Mesenchymal stem cell (in vitro differentiated cells and primary cell): ENCODE results near the gene CD300A.

Source experiments
- DNase-seq: peaks from one replicate; pipeline ENCODE4 v3.0.0-alpha.2; 2013
- H2AFZ ChIP-seq: one replicate; pipeline ENCODE4 v1.6.1; 2013; ENCODE audit warnings: low read depth, mild to moderate bottlenecking, control low read depth, inconsistent platforms, low read length, moderate library complexity
- H2AK5ac ChIP-seq: 2 replicates; pipeline ENCODE4 v1.6.1; 2013; ENCODE audit warnings: low read length, moderate library complexity, mild to moderate bottlenecking, inconsistent platforms; ENCODE audit not compliant: severe bottlenecking
- H2BK120ac ChIP-seq: one replicate; pipeline ENCODE4 v1.6.1; 2013; ENCODE audit warnings: low read depth, mild to moderate bottlenecking, inconsistent platforms, low read length, moderate library complexity
- H2BK12ac ChIP-seq, 2 experiments: one replicate each; pipeline ENCODE4 v1.6.1; 2013; ENCODE audit warnings: inconsistent platforms in 2 of 2, low read length in 2 of 2, mild to moderate bottlenecking in 2 of 2, moderate library complexity in 2 of 2, control low read depth in 1 of 2
- H2BK15ac ChIP-seq: one replicate; pipeline ENCODE4 v1.6.1; 2013; ENCODE audit warnings: mild to moderate bottlenecking, low read depth, inconsistent platforms; ENCODE audit not compliant: poor library complexity, severe bottlenecking
- H2BK5ac ChIP-seq: 2 replicates; pipeline ENCODE4 v1.6.1; 2013; ENCODE audit warnings: low read depth, mild to moderate bottlenecking, low read length, control low read depth, inconsistent platforms; ENCODE audit not compliant: poor library complexity, severe bottlenecking
- H3K14ac ChIP-seq, 2 experiments: one replicate each; pipeline ENCODE4 v1.6.1; 2013; ENCODE audit warnings: inconsistent platforms in 2 of 2, low read length in 2 of 2, control low read depth in 1 of 2, mild to moderate bottlenecking in 1 of 2, moderate library complexity in 1 of 2
- H3K18ac ChIP-seq, 2 experiments: one replicate each; pipeline ENCODE4 v1.6.1; 2013; ENCODE audit warnings: inconsistent platforms in 2 of 2, low read length in 2 of 2, control low read depth in 1 of 2, low read depth in 1 of 2, mild to moderate bottlenecking in 1 of 2
- H3K23ac ChIP-seq, 2 experiments: one replicate each; pipeline ENCODE4 v1.6.1; 2013; ENCODE audit warnings: inconsistent platforms in 2 of 2, low read length in 2 of 2, mild to moderate bottlenecking in 2 of 2, moderate library complexity in 2 of 2, control low read depth in 1 of 2
- H3K27ac ChIP-seq: 2 replicates; pipeline ENCODE4 v1.5.1; 2013; ENCODE audit warnings: mild to moderate bottlenecking, moderate library complexity, low read length, control low read depth, inconsistent platforms; ENCODE audit not compliant: poor library complexity, severe bottlenecking
- H3K27me3 ChIP-seq, 2 experiments: 2 replicates each; pipeline versions ENCODE4 v1.6.1 to v1.7.0; 2013; ENCODE audit warnings: low read length in 2 of 2, mild to moderate bottlenecking in 2 of 2, moderate library complexity in 2 of 2, control low read depth in 1 of 2, inconsistent platforms in 1 of 2; ENCODE audit not compliant: control insufficient read depth in 1 of 2, insufficient read depth in 1 of 2
- H3K36me3 ChIP-seq, 2 experiments: 2 replicates each; pipeline versions ENCODE4 v1.6.1 to v1.7.0; 2013; ENCODE audit warnings: low read length in 2 of 2, control low read depth in 1 of 2, inconsistent platforms in 1 of 2, low read depth in 1 of 2, mild to moderate bottlenecking in 1 of 2; ENCODE audit not compliant: insufficient read depth in 2 of 2, control insufficient read depth in 1 of 2
- H3K4ac ChIP-seq, 2 experiments: one replicate each; pipeline ENCODE4 v1.6.1; 2013; ENCODE audit warnings: inconsistent platforms in 2 of 2, low read length in 2 of 2, mild to moderate bottlenecking in 2 of 2, moderate library complexity in 2 of 2, control low read depth in 1 of 2, low read depth in 1 of 2
- H3K4me1 ChIP-seq: 2 replicates; pipeline ENCODE4 v1.6.1; 2013; ENCODE audit warnings: low read depth, low read length, control low read depth; ENCODE audit not compliant: control insufficient read depth, insufficient read depth
- H3K4me2 ChIP-seq: 2 replicates; pipeline ENCODE4 v1.6.1; 2013; ENCODE audit warnings: low read length, mild to moderate bottlenecking, inconsistent platforms; ENCODE audit not compliant: poor library complexity, severe bottlenecking
- H3K4me3 ChIP-seq, 2 experiments: 2 replicates each; pipeline versions ENCODE4 v1.5.1 to v1.7.0; 2013; ENCODE audit warnings: low read length in 2 of 2, mild to moderate bottlenecking in 2 of 2, control low read depth in 1 of 2, low read depth in 1 of 2; ENCODE audit not compliant: insufficient read depth in 1 of 2
- H3K79me1 ChIP-seq: replicated peaks from 2 replicates; pipeline ENCODE4 v1.6.1; 2013; ENCODE audit warnings: mild to moderate bottlenecking, control low read depth, low read length, inconsistent platforms; ENCODE audit not compliant: poor library complexity, severe bottlenecking
- H3K9ac ChIP-seq: 2 replicates; pipeline ENCODE4 v1.7.0; 2013; ENCODE audit warnings: mild to moderate bottlenecking, low read length, moderate library complexity
- H3K9me3 ChIP-seq: 2 replicates; pipeline ENCODE4 v1.7.0; 2013; ENCODE audit warnings: mild to moderate bottlenecking, low read length; ENCODE audit not compliant: control insufficient read depth
- H4K8ac ChIP-seq: one replicate; pipeline ENCODE4 v1.6.1; 2013; ENCODE audit warnings: inconsistent platforms, mild to moderate bottlenecking, low read length, moderate library complexity
- H4K91ac ChIP-seq: one replicate; pipeline ENCODE4 v1.6.1; 2013; ENCODE audit warnings: mild to moderate bottlenecking, low read length, inconsistent platforms
- WGBS: methylation state at CpG from one replicate; pipeline ENCODE4 v1.1.7; 2013; ENCODE audit warnings: mixed read lengths; 5-methylcytosine and 5-hydroxymethylcytosine counted together

Gene CD300A

GRCh38 chr17:74512036-74512435 is 45.6 kb downstream of the CD300A start:
- Histone ChIP-seq H3K27ac (no peak overlapping the region), H2AK5ac (no peak overlapping the region), H3K18ac (no peak overlapping the region), H3K23ac (no peak overlapping the region), H3K4me2 (no peak overlapping the region), H3K4me3 (no peak overlapping the region), H3K79me1 (no peaks in the 10 kb centered on the region), H2BK15ac (no peak overlapping the region), H3K27me3 (peaks cover 0 to 4% of the 10 kb centered on the region in 2 experiments), H3K4me1 (no peaks in the 10 kb centered on the region), H3K9me3 (no peaks in the 10 kb centered on the region), H3K9ac (peak overlapping the region; percentile 85), H3K14ac (no peak overlapping the region), H4K91ac (no peak overlapping the region), H2AFZ (no peak overlapping the region), H4K8ac (no peak overlapping the region), H2BK5ac (no peak overlapping the region), H3K4ac (no peak overlapping the region), H3K36me3 (no peaks in the 10 kb centered on the region), H2BK12ac (no peak overlapping the region), H2BK120ac (no peak overlapping the region)
- 81% methylated on average over 2 of the region's 2 CpGs for WGBS
- DNase-seq: no peak

- no peak overlapping the region for H3K14ac ChIP-seq
- H2BK15ac ChIP-seq: no peak overlapping the region
- no peak overlapping the region for H4K8ac ChIP-seq
- 61% methylated on average over 4 of the region's 7 CpGs for WGBS
- H3K4me2 ChIP-seq: no peak overlapping the region
- H2BK120ac ChIP-seq: no peak overlapping the region
- no peak overlapping the region for H4K91ac ChIP-seq
- H3K27me3 ChIP-seq: peaks cover 0 to 4% of the 10 kb centered on the region in 2 experiments
- H3K9ac ChIP-seq: peak overlapping the region; percentile 85
- H3K27ac ChIP-seq: no peak overlapping the region
- H2BK5ac ChIP-seq: no peak overlapping the region
- no peaks in the 10 kb centered on the region for H3K4me1 ChIP-seq
- H3K4ac ChIP-seq: no peak overlapping the region
- no peak overlapping the region for H3K4me3 ChIP-seq
- no peak overlapping the region for H2AK5ac ChIP-seq
- H3K23ac ChIP-seq: no peak overlapping the region
- no peak for DNase-seq
- no peak overlapping the region for H2AFZ ChIP-seq
- no peak overlapping the region for H3K18ac ChIP-seq
- no peak overlapping the region for H2BK12ac ChIP-seq
- no peaks in the 10 kb centered on the region for H3K79me1 ChIP-seq
- no peaks in the 10 kb centered on the region for H3K9me3 ChIP-seq
- H3K36me3 ChIP-seq: no peaks in the 10 kb centered on the region
Observed at GRCh38 chr17:74512624-74513091, 46.2 kb downstream of the CD300A start.

- WGBS: 87% methylated on average over 3 of the region's 3 CpGs
- no peaks in the 10 kb centered on the region for H3K9me3 ChIP-seq
- H3K27ac ChIP-seq: no peak overlapping the region
- no peak overlapping the region for H3K18ac ChIP-seq
- peaks cover 0 to 4% of the 10 kb centered on the region in 2 experiments for H3K27me3 ChIP-seq
- H4K91ac ChIP-seq: peak overlapping the region; percentile 9
- no peak overlapping the region for H4K8ac ChIP-seq
- no peak overlapping the region for H3K4me3 ChIP-seq
- H3K4ac ChIP-seq: no peak overlapping the region
- no peak overlapping the region for H2BK120ac ChIP-seq
- no peaks in the 10 kb centered on the region for H3K4me1 ChIP-seq
- H2BK12ac ChIP-seq: no peak overlapping the region
- no peak overlapping the region for H2AK5ac ChIP-seq
- no peak overlapping the region for H2BK15ac ChIP-seq
- H3K14ac ChIP-seq: no peak overlapping the region
- H3K9ac ChIP-seq: no peak overlapping the region
- H3K4me2 ChIP-seq: no peak overlapping the region
- H3K79me1 ChIP-seq: no peaks in the 10 kb centered on the region
- H3K36me3 ChIP-seq: no peaks in the 10 kb centered on the region
- no peak overlapping the region for H2AFZ ChIP-seq
- DNase-seq: peak; percentile 79
- no peak overlapping the region for H2BK5ac ChIP-seq
- no peak overlapping the region for H3K23ac ChIP-seq
Observed at GRCh38 chr17:74513987-74514631, 47.7 kb downstream of the CD300A start.

GRCh38 chr17:74514632-74515334 is 48.3 kb downstream of the CD300A start:
- Histone ChIP-seq H2BK120ac (no peak overlapping the region), H3K14ac (no peak overlapping the region), H2BK12ac (no peak overlapping the region), H3K27ac (no peak overlapping the region), H3K9me3 (no peaks in the 10 kb centered on the region), H3K36me3 (no peaks in the 10 kb centered on the region), H3K4me3 (no peak overlapping the region), H2BK5ac (no peak overlapping the region), H3K4me1 (no peaks in the 10 kb centered on the region), H3K9ac (no peak overlapping the region), H3K27me3 (peaks cover 0 to 4% of the 10 kb centered on the region in 2 experiments), H2AK5ac (no peak overlapping the region), H4K91ac (no peak overlapping the region), H3K4ac (no peak overlapping the region), H3K79me1 (no peaks in the 10 kb centered on the region), H2BK15ac (no peak overlapping the region), H4K8ac (no peak overlapping the region), H3K18ac (no peak overlapping the region), H2AFZ (no peak overlapping the region), H3K4me2 (no peak overlapping the region), H3K23ac (no peak overlapping the region)
- 96% methylated on average over 10 of the region's 10 CpGs for WGBS
- DNase-seq: no peak
